Stimulated activated CD4-positive, alpha-beta T cell treated with anti-CD3 and anti-CD28 coated beads, Interleukin-1b, Interleukin-23, amount 100 ng/mL, for 48 hours (primary cell): ENCODE measurements around the gene HCRTR1.

Experiments used
- DNase-seq: peaks from one replicate; pipeline ENCODE4 v3.0.0-alpha.2; 2020

Gene HCRTR1

GRCh38 chr1:31651766-31652165 is 34.3 kb downstream of the HCRTR1 start:
- DNase-seq: no peak

DNA sequence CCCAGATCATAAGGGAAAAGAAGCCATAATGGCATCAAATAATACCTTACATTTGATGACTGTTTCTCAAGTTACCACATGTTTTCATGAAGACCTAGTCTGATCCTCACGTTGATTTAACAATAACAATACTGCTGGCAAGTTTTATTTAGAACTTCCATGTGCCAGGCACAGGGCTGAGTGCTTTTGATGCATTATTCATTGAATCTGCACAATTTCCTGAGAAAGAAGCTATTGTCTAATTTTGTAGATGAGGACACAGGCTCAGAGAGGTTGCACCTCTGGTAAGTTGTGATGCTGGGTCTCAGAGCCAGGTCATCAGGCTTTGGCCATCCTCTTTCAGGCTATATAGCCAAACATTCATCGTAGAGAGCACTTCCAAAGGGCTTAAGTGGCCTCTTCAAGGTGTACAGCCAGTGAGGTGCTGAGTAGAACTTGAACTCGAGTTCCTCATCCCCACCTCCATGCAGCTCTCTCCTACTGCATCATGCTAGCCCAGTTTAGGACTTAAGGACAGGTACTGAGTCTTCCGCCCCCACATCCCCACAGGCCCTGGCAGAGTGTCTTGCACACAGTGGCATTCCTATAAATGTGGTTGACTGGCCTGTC is 35.5 kb downstream of the HCRTR1 start:
- DNase-seq: no peak

GRCh38 chr1:31653717-31654473 is 36.4 kb downstream of the HCRTR1 start:
- no peak for DNase-seq

GRCh38 chr1:31654474-31654776 is 36.9 kb downstream of the HCRTR1 start:
- no peak for DNase-seq

DNA sequence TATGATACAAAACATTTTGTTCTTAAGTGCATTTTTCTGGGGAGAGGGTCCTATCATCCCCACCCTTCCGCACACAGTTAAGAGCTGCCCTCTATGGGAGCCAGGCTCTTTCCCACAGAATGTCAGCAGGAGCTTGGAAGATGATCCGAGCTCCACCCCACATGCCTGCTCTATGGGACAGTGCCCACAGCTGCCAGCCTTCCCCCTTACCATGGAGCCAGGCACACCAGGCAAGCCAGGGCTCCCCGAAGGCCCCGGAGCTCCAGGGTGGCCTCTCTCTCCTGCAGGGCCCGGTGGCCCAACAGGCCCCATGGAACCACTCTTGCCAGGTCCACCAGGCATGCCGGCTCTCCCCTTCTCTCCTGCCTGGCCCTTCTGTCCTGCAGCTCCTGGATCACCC is 37.6 kb downstream of the HCRTR1 start:
- no peak for DNase-seq

DNA sequence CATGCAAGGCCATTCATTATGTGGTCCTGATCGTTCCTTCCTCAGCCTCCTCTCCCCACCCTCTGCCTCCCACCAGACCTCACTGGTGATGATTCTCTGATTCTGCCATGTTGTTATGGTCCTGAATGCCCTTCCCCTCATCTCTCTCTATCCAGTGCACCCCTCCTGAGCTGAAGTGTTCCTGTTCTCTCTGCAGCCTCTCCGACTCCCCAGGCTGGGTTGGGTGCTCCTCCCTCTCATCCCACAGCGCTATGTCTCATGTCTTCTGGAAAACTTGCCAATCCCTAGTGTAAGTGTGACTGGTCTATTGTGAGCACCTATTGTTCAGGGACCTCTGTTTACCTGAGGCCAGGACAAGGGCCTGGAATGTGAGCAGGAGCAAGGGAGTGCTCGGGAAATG is 38.3 kb downstream of the HCRTR1 start:
- no peak for DNase-seq

DNA sequence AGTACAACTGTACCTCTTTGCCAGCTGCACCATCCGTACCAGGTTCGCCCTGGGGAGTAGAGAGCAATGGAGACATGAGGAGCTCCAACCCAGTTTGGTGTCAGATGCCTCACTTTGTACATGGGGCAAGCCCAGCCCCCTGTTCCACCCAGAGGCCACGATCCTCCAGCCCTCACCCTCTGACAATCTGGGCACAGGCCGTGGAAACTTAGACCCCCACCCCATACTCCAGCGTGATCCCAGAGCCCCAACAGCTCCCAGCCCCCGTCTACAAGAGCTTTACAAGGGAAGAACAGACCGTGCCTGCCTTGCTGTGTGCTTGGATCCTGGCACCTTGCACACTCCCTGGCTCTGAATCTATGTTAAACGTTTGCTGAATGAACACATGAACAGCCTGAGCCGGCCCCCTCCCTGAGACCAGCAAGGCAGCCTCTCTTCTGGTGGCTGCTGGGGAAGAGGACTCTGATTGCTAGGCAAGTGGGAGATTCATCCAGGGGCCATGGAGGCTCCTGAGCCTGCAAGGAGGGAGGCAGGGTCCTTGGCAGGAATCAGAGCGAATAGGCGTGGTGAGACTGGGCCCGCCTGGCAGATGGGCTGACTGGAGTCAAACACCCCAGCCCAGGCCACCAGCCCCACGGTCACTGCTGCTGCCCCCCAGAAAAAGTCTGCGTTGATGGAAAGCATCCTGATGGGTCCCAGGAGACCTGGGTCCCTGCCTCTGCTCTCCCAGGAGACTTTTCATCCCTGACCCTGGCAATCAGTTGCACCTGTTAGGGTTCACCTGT is 39.7 kb downstream of the HCRTR1 start:
- no peak for DNase-seq

- DNase-seq: no peak
Observed at GRCh38 chr1:31657972-31658510, 40.6 kb downstream of the HCRTR1 start.

DNA sequence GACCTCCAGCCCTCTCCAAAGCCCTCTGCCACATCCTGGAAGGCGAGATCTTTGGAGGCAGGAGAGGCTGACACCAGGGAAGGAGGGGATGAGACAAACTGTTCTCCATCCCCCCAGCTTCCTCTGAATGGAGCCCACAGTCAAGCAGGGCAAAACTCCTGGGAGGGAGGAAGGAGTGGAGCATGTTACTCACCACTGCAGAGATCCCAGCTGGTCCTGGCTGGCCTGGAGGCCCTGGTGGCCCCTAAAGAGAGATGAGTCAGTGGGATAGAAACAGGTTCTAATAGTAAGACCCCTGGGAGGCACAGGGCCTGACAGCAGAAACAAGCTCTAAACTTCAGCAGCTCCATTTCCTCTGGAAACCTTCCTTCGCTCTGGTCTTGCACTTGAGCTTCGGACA is 41.2 kb downstream of the HCRTR1 start:
- DNase-seq: no peak

GRCh38 chr1:31659889-31660288 is 42.4 kb downstream of the HCRTR1 start:
- no peak for DNase-seq

- no peak for DNase-seq
Observed at GRCh38 chr1:31660871-31661455, 43.5 kb downstream of the HCRTR1 start.

DNA sequence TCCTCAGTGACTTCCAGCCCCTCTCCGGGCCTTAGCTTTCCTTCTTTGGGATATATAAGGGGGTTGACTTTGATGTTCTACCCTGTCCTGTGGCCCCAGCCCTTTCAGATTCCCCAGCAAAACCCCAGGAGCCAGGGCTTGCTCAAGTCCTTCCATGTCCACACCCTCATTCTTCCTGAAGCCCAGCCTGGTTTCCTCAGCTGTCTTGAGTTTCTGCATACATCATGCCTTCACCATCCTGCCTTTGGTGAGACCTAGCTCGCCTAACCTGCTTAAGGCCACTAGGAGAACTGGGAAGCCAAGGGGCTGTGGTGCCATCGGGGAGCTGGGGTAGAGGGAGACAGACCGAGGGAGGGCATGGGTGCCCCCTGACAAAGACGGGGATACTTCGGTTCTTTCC is 44.4 kb downstream of the HCRTR1 start:
- no peak for DNase-seq

DNA sequence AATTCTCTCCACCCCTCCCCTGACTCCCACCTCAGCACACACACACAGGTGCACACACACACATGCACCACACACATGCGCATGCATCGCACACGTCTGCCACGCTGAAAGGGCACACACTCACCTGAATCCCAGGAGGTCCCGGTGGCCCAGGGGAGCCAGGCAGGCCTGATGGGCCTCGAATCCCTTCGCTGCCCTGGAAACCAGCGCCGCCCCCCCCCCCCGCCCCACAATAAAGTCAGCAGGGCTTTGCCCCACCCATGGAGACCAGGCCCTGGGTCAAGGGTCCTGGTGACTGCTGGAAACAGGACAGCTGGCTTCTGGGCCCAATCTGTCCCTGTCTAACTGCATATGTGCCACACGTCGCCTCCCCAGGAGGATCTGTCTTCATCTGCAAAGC is 45.0 kb downstream of the HCRTR1 start:
- DNase-seq: no peak

- peak; percentile 41 for DNase-seq
Observed at GRCh38 chr1:31663622-31664452, 46.3 kb downstream of the HCRTR1 start.

GRCh38 chr1:31664528-31664927 is 47.0 kb downstream of the HCRTR1 start:
- DNase-seq: no peak

- DNase-seq: no peak
Observed at GRCh38 chr1:31665234-31665878, 47.9 kb downstream of the HCRTR1 start.

GRCh38 chr1:31666263-31666963 is 48.9 kb downstream of the HCRTR1 start:
- DNase-seq: no peak

- no peak for DNase-seq
Observed at GRCh38 chr1:31667065-31667785, 49.7 kb downstream of the HCRTR1 start.

GRCh38 chr1:31668303-31668883 is 50.9 kb downstream of the HCRTR1 start:
- DNase-seq: no peak

DNA sequence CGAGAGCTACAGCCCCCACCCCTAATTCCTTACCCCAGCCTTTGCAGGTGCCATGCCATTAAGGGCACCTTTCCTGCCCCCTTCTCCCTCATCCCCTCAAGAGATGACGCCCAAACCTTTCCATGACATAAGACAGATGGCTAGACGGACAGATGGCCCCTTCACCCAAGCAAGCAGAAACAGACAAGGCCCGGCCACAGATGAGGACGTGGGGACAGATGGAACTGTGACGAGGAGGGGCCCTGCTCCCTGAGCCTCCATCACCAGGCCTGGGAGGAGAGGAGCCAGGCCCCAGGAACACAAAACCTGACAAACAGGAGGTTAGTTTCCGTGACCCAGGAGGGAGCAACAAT is 51.9 kb downstream of the HCRTR1 start:
- DNase-seq: no peak
